GM21723 (cell line): ENCODE results near the gene ACTN1.

Source experiments
- ATAC-seq: cut with Tn5 transposase; IDR thresholded peaks from one replicate; pipeline ENCODE4 v1.9.1; 2021; ENCODE audit warnings: mild to moderate bottlenecking, moderate library complexity; ENCODE audit not compliant: unreplicated experiment

Gene ACTN1

GRCh38 chr14:68937471-68938270 lies 41.4 kb downstream of the ACTN1 start:
- ATAC-seq = no peak

- ATAC-seq = no peak
These were observed 42.1 kb downstream of the ACTN1 start for GRCh38 chr14:68936980-68937379.

- ATAC-seq = no peak
These were observed 42.6 kb downstream of the ACTN1 start for GRCh38 chr14:68936476-68936875.

GRCh38 chr14:68935761-68936214 lies 43.3 kb downstream of the ACTN1 start:
- no peak for ATAC-seq

GRCh38 chr14:68934066-68934465 lies 45.0 kb downstream of the ACTN1 start:
- no peak for ATAC-seq

GRCh38 chr14:68932686-68933085 lies 46.4 kb downstream of the ACTN1 start:
- ATAC-seq = no peak

GRCh38 chr14:68932231-68932630 lies 46.9 kb downstream of the ACTN1 start:
- ATAC-seq = no peak

- ATAC-seq = no peak
These were observed 47.5 kb downstream of the ACTN1 start for GRCh38 chr14:68931474-68932051.

- no peak for ATAC-seq
These were observed 48.0 kb downstream of the ACTN1 start for GRCh38 chr14:68931063-68931462.

- no peak for ATAC-seq
These were observed 49.3 kb downstream of the ACTN1 start for GRCh38 chr14:68929623-68930307.

GRCh38 chr14:68928770-68929550 lies 50.1 kb downstream of the ACTN1 start:
- no peak for ATAC-seq

GRCh38 chr14:68927956-68928675 lies 51.0 kb downstream of the ACTN1 start:
- ATAC-seq = no peak

- ATAC-seq = no peak
These were observed 52.0 kb downstream of the ACTN1 start for GRCh38 chr14:68927089-68927488.

- no peak for ATAC-seq
These were observed 52.9 kb downstream of the ACTN1 start for GRCh38 chr14:68926236-68926635.

GRCh38 chr14:68925373-68925772 lies 53.7 kb downstream of the ACTN1 start:
- ATAC-seq = no peak

- no peak for ATAC-seq
These were observed 54.6 kb downstream of the ACTN1 start for GRCh38 chr14:68924186-68925158.

- ATAC-seq = no peak
These were observed 56.2 kb downstream of the ACTN1 start for GRCh38 chr14:68922886-68923285.

GRCh38 chr14:68922201-68922621 lies 56.9 kb downstream of the ACTN1 start:
- no peak for ATAC-seq

- ATAC-seq = no peak
These were observed 57.4 kb downstream of the ACTN1 start for GRCh38 chr14:68921666-68922065.
